ENCODE results near the gene FICD. TPM values are rescaled to one million over a fixed set of nuclear protein-coding genes. Genes with fewer than 3 reads are reported as not detected.
"Not testable (repeated sequence)": the region's sequence is repeated elsewhere in the genome, so short reads cannot be mapped to it uniquely, and the experiment has no call there.

Gene FICD
- polyA plus RNA-seq, 1 experiment, result 1.4 TPM

DNA sequence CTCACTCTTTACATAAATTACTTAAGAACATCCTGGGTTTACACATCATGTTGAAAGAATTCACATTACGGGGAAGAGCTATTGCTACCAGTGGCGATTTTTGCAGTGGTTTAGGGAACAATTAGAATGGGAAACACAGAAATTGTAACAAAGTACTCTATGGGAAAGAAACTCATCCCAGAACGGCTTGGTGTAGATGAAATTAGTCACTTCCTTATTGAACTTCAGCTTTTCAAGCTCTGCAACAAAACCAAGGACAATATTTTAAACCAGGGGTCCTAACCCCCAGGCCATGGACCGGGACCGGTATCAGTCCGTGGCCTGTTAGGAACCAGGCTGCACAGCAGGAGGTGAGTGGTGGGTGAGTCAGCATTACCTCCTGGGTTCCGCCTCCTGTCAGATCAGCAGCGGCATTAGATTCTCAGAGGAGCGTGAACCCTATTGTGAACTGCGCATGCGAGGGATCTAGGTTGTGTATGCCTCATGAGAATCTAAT lies 32.3 kb upstream of the FICD start:
- Histone ChIP-seq H3K27ac (ENCODE audit: low read depth, low read length) (no peak overlapping the region), H3K9me3 (ENCODE audit: control insufficient read depth, insufficient read depth, low read length) (no peaks in the 10 kb centered on the region), H3K27me3 (ENCODE audit: control insufficient read depth, insufficient read depth, low read length) (no peaks in the 10 kb centered on the region), H3K4me3 (ENCODE audit: low read depth, low read length) (no peak overlapping the region)
- no peak for DNase-seq (ENCODE audit: low read depth, low spot score)
- no peak for TF ChIP-seq CTCF (IDR thresholded peaks at IDR 0.05; ENCODE audit: low read depth, low read length)
- CTCF ChIA-PET, result no interaction called here
- POLR2A ChIA-PET, result no interaction called here

DNA sequence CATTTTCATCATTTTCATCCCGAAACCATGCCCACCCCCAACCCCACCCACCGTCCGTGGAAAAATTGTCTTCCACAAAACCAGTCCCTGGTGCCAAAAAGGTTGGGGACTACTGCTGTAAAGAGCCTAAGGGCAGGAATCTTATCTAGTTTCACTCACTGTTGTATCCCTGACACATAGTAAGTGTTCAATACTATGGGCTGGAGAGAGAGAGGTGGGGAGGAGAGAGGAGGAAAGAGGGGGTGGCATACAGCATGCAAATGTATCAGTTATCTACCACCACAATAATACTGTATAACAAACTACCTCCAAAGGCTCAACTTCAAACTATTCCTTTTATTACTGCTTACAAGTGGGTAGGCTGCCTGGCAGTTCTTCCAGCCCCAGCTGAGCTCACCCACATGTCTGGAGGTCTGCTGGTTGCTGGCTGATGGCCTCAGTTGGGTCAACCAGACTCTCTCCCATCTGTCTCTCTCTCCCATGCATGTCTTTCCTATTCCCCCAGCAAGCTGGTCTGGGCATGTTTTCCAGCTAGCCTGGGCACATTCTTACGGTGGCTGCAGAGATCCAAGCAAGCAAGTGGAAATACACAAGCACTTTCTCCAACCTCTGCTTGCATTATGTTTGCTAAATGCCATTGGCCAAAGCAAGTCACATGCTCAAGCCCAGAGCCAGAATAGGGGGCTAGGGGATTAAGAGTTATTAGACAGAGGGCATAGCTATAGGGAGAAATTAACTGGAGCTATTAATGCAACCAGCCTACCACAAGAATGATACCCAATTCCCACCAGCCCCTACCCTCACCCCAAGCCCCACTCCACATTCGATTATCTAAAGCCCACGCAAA lies 31.6 kb upstream of the FICD start:
- Histone ChIP-seq H3K9me3 (ENCODE audit: control insufficient read depth, insufficient read depth, low read length) (no peaks in the 10 kb centered on the region), H3K27ac (ENCODE audit: low read depth, low read length) (no peak overlapping the region), H3K27me3 (ENCODE audit: control insufficient read depth, insufficient read depth, low read length) (no peaks in the 10 kb centered on the region), H3K4me3 (ENCODE audit: low read depth, low read length) (no peak overlapping the region)
- ChIA-PET POLR2A (no interaction called here), CTCF (no interaction called here)
- no peak for DNase-seq (ENCODE audit: low read depth, low spot score)
- no peak for TF ChIP-seq CTCF (IDR thresholded peaks at IDR 0.05; ENCODE audit: low read depth, low read length)

GRCh38 chr12:108484431-108484830 lies 30.6 kb upstream of the FICD start:
- Histone ChIP-seq H3K4me3 (ENCODE audit: low read depth, low read length) (no peak overlapping the region), H3K27me3 (ENCODE audit: control insufficient read depth, insufficient read depth, low read length) (no peaks in the 10 kb centered on the region), H3K9me3 (ENCODE audit: control insufficient read depth, insufficient read depth, low read length) (no peaks in the 10 kb centered on the region), H3K27ac (ENCODE audit: low read depth, low read length) (no peak overlapping the region)
- TF ChIP-seq CTCF (IDR thresholded peaks at IDR 0.05; ENCODE audit: low read depth, low read length), result no peak
- DNase-seq (ENCODE audit: low read depth, low spot score), result no peak
- ChIA-PET CTCF (no interaction called here), POLR2A (no interaction called here)

DNA sequence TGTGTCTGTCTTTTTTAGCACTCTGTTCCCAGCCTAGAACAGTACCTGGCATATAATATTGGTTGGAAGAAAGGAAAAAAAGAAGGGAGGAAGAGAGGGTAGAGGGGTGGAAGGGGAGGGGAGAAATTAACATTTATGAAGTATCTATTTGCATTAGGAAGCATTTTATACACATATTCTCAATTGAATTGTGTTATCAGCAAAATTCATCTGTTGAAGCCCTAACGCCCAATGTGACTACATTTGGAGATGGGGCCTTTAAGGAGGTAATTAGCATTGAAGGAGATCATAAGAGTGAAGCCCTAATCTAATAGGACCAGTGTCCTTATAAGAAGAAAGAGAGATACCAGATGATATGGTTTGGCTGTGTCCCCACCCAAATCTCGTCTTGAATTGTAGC lies 30.2 kb upstream of the FICD start:
- Histone ChIP-seq H3K4me3 (ENCODE audit: low read depth, low read length) (no peak overlapping the region), H3K27ac (ENCODE audit: low read depth, low read length) (no peak overlapping the region), H3K27me3 (ENCODE audit: control insufficient read depth, insufficient read depth, low read length) (no peaks in the 10 kb centered on the region), H3K9me3 (ENCODE audit: control insufficient read depth, insufficient read depth, low read length) (no peaks in the 10 kb centered on the region)
- CTCF ChIA-PET, result no interaction called here
- DNase-seq (ENCODE audit: low read depth, low spot score), result no peak
- POLR2A ChIA-PET, result no interaction called here
- TF ChIP-seq CTCF (IDR thresholded peaks at IDR 0.05; ENCODE audit: low read depth, low read length), result no peak

- DNase-seq (ENCODE audit: low read depth, low spot score); H3K9me3 ChIP-seq (ENCODE audit: control insufficient read depth, insufficient read depth, low read length); CTCF ChIA-PET; POLR2A ChIA-PET; H3K27ac ChIP-seq (ENCODE audit: low read depth, low read length); H3K27me3 ChIP-seq (ENCODE audit: control insufficient read depth, insufficient read depth, low read length); H3K4me3 ChIP-seq (ENCODE audit: low read depth, low read length): not testable (repeated sequence)
Observed at GRCh38 chr12:108485371-108485770, 29.7 kb upstream of the FICD start.

GRCh38 chr12:108487029-108487428 lies 28.0 kb upstream of the FICD start:
- H3K27me3 ChIP-seq (ENCODE audit: control insufficient read depth, insufficient read depth, low read length); DNase-seq (ENCODE audit: low read depth, low spot score); H3K9me3 ChIP-seq (ENCODE audit: control insufficient read depth, insufficient read depth, low read length); H3K27ac ChIP-seq (ENCODE audit: low read depth, low read length); CTCF ChIA-PET; POLR2A ChIA-PET; H3K4me3 ChIP-seq (ENCODE audit: low read depth, low read length): not testable (repeated sequence)

Data from AG04450 (cell line).